Measurements from ENCODE around the gene EGLN3.
"Not testable (repeated sequence)": the region's sequence is repeated elsewhere in the genome, so short reads cannot be mapped to it uniquely, and the experiment has no call there.

Gene EGLN3

GRCh38 chr14:33936391-33936790 lies 14.5 kb downstream of the EGLN3 start:
- no peak for DNase-seq (ENCODE audit: low read depth in 2 of 2)

GRCh38 chr14:33934938-33935337 lies 15.9 kb downstream of the EGLN3 start:
- DNase-seq (ENCODE audit: low read depth in 2 of 2): no peak

- DNase-seq (ENCODE audit: low read depth in 2 of 2): no peak
Measured at GRCh38 chr14:33934043-33934750, 16.7 kb downstream of the EGLN3 start.

GRCh38 chr14:33933386-33933933 lies 17.4 kb downstream of the EGLN3 start:
- DNase-seq (ENCODE audit: low read depth in 2 of 2): no peak

- no peak for DNase-seq (ENCODE audit: low read depth in 2 of 2)
Measured at GRCh38 chr14:33932576-33933345, 18.1 kb downstream of the EGLN3 start.

- no peak for DNase-seq (ENCODE audit: low read depth in 2 of 2)
Measured at GRCh38 chr14:33932033-33932432, 18.8 kb downstream of the EGLN3 start.

GRCh38 chr14:33931461-33931860 lies 19.4 kb downstream of the EGLN3 start:
- DNase-seq (ENCODE audit: low read depth in 2 of 2): no peak

- DNase-seq (ENCODE audit: low read depth in 2 of 2): no peak
Measured at GRCh38 chr14:33930439-33930838, 20.4 kb downstream of the EGLN3 start.

- DNase-seq (ENCODE audit: low read depth in 2 of 2): no peak
Measured at GRCh38 chr14:33929799-33930408, 21.0 kb downstream of the EGLN3 start.

GRCh38 chr14:33928895-33929294 lies 22.0 kb downstream of the EGLN3 start:
- DNase-seq (ENCODE audit: low read depth in 2 of 2): no peak

GRCh38 chr14:33927944-33928343 lies 22.9 kb downstream of the EGLN3 start:
- DNase-seq (ENCODE audit: low read depth in 2 of 2): no peak

GRCh38 chr14:33926967-33927366 lies 23.9 kb downstream of the EGLN3 start:
- not testable (repeated sequence) for DNase-seq (ENCODE audit: low read depth in 2 of 2)

GRCh38 chr14:33925946-33926345 lies 24.9 kb downstream of the EGLN3 start:
- DNase-seq (ENCODE audit: low read depth in 2 of 2): no peak

- no peak for DNase-seq (ENCODE audit: low read depth in 2 of 2)
Measured at GRCh38 chr14:33925235-33925634, 25.6 kb downstream of the EGLN3 start.

- DNase-seq (ENCODE audit: low read depth in 2 of 2): no peak
Measured at GRCh38 chr14:33924566-33925100, 26.2 kb downstream of the EGLN3 start.

- DNase-seq (ENCODE audit: low read depth in 2 of 2): no peak
Measured at GRCh38 chr14:33922125-33922524, 28.7 kb downstream of the EGLN3 start.

GRCh38 chr14:33918256-33918655 lies 32.6 kb downstream of the EGLN3 start:
- DNase-seq (ENCODE audit: low read depth in 2 of 2): no peak

- DNase-seq (ENCODE audit: low read depth in 2 of 2): no peak
Measured at GRCh38 chr14:33917661-33918060, 33.2 kb downstream of the EGLN3 start.

- DNase-seq (ENCODE audit: low read depth in 2 of 2): no peak
Measured at GRCh38 chr14:33916663-33917565, 34.0 kb downstream of the EGLN3 start.

- no peak for DNase-seq (ENCODE audit: low read depth in 2 of 2)
Measured at GRCh38 chr14:33915682-33916081, 35.2 kb downstream of the EGLN3 start.

Data from stimulated activated CD8-positive, alpha-beta memory T cell treated with anti-CD3 and anti-CD28 coated beads, Interleukin-15, amount 100 ng/mL, for 4 hours (primary cell).